Superior temporal gyrus (tissue), 1 donor: Measurements from ENCODE around the gene PER1.
"Not testable (repeated sequence)": the region's sequence is repeated elsewhere in the genome, so short reads cannot be mapped to it uniquely, and the experiment has no call there.

Source experiments
- DNase-seq: peaks from one replicate; pipeline ENCODE4 v3.0.0-alpha.2; 2016; ENCODE audit errors: extremely low spot score

The PER1 gene

DNA sequence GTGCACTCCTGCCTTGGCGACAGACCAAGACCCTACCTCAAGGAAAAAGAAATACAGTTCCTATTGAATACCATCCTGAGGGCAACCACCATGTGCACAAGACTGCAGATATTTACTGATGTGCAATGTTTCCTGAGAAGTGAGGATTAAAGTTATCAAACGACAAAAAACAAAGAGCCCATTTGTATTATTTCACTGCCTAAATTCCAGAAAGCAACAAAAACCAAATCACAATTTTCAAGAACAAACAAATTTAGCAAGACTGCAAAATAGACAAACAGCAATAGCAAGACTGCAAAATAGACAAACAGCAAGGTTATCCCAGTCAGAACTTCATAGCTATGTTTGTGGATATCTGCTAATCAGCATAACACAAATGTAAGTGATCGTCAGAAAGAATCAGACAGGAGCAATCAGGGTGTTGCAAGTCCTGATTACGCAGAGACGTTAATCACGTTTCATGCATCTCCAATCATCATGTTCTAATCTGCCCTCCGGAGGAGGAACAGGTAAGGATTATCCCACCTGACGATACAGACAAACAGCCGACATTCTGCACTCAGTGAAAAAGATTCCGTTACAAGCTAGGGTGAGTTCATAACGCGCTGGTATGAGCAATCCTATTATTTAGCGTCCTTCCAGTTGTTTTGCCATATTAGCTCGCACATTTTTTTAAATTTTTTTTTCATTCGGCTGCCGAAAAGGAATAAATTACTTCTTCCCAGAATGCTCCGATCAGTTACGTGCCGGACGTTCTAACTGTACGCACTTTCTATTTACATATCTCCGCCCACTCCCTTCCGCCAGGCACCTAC, 21.1 kb upstream of the PER1 start:
- DNase-seq, result peak; percentile 98

DNA sequence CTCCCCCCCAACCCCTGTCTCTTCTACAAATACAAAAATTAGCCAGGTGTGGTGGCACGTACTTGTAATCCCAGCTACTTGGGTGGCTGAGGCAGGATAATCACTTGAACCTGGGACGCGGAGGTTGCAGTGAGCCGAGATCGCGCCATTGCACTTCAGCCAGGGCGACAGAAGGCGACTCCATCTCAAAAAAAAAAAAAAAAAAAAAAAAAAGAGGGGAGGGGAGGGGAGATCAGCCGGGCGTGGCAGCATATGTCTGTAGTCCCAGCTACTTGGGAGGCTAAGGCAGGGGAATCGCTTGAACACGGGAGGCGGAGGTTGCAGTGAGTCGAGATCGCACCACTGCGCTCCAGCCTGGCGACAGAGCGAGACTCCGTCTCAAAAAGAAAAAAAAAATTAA, 18.0 kb upstream of the PER1 start:
- not testable (repeated sequence) for DNase-seq

DNA sequence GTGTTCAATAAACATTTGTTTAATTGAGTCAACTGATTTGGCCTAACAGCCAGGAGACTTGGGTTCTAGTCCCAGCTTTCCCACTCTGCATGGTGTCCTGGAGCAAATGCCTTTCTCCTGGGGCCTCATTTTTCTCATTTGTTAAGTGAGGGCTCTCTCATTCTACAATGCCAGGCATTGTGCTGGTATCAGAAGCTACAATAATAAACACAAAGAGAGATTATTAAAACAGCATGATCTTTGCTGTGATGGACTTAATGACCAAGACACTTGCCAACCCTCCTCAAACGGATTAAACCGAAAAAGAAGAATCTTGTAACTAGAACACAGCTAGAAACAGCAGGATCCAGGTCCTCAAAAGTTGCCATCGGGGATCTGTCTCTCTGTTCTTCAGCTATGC, 15.3 kb upstream of the PER1 start:
- DNase-seq, result no peak

DNA sequence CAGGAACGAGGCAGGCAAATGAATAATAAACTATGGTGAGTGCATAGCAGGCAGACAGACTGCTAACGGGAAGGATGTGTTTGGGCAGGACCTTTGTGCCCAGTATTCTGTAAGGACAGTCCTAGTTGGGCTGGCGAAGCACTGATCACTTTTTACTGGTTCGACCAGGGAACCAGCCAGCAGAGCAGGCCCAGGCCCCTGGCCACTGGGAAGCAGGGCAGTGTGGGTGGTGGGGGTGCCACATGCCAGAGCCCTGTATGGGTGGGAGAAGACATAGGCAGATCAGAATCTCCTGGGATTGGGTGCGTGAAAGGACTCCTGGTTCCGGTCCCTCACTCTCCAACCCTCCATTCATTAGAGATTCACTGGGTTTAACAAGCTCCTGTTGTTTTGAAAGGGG, 14.5 kb upstream of the PER1 start:
- DNase-seq, result no peak

DNA sequence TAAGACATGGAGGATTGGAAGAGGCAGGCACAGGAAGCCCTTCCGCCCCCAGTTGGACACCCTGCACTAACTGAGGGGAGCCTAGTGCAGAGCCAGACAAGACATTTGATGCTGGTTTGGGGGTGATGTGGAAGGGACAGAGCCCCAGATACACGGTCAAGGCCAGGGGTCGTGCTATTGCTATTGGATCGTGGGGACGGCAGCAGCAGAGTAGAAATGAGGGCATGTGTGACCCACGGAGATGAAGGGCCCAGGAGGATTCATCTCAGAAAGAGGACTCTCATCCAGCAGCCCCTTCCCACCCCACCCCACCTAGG, 12.6 kb upstream of the PER1 start:
- no peak for DNase-seq

DNA sequence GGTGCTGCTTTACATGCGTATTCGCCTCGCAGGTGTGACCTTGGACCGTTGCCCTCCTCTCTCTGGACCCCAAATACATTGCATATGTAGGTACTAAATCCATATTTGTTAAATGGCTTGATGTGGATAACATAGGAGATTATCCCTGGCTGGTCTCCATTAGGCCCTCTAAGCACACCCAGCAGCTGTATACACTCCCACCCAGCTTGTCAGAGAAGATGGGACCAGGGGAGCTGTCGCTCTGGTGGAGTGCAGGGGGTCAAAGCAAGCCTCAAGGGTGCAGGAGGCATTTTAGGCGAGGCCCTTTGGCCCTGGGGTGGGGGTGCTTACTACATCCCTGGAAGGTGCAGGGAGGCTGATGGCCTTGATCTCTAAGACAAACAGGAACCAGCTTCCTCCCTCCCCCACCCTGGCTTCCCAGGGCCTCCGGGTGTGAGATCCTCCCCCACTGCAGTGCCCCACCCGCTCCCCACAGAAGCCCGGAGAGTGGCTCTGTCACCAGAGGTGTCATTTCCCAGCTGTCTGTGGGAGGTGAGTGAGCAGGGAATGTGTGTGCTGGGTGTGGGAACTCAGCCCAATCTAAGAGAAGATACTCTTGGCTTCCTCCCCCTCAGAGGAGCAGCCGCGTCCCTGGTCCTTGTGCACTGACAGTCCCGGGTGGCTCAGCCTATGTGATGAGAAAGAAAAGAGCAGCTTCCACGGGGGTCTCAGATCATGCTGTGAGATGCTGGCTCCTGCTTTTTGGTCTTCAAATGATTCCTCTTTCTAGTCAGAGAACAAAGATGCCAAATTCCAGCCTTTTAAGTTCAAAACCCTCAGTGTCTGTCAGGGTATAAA, 12.0 kb upstream of the PER1 start:
- peak; percentile 71 for DNase-seq

DNA sequence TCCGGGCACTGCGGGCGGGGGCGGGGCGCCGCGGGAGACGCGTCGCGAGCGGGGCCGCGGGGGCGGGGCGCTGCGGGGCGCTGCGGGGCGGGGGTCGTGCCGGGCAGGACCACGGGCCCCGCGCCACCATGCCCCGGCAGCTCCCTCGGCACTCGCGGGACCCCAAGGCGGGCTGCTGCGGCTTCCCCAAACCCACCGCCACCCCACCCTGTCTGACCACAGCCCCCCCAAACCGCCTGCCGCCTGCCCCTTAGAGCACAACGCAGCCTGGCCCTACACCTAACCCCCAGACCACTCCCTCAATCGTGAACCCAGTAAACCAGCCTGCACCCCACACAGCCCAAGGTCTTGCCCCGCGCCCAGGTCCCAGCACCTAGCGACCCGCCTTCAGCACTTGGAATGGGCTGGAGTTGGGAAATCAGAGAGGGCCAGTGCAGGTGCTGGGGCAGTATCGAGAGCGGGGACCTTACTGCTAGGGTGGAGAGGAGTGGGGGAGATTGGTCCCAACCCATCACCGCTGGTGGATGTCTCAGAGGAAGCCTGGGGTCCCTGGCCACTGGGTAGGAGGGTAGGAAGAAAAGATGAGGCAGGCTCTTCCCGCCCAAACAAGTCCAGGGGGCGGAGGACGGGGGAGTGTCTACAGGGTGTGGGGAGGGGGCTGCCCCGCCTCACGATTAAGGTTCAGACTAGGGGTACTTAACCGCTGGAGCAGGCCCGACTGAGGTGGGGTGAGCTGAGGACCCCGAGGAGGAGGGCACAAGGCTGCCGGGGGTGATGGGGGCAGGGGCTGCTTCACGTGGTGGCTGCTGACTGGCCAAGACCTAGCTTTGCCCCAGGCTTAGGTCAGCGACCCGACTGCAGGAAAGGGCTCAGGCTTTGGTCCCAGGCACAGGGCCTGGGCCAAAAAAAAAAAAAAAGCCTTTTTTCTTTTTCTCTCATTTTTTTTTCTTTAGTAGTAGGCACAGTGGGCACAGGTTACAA, 11.1 kb upstream of the PER1 start:
- DNase-seq, result no peak

DNA sequence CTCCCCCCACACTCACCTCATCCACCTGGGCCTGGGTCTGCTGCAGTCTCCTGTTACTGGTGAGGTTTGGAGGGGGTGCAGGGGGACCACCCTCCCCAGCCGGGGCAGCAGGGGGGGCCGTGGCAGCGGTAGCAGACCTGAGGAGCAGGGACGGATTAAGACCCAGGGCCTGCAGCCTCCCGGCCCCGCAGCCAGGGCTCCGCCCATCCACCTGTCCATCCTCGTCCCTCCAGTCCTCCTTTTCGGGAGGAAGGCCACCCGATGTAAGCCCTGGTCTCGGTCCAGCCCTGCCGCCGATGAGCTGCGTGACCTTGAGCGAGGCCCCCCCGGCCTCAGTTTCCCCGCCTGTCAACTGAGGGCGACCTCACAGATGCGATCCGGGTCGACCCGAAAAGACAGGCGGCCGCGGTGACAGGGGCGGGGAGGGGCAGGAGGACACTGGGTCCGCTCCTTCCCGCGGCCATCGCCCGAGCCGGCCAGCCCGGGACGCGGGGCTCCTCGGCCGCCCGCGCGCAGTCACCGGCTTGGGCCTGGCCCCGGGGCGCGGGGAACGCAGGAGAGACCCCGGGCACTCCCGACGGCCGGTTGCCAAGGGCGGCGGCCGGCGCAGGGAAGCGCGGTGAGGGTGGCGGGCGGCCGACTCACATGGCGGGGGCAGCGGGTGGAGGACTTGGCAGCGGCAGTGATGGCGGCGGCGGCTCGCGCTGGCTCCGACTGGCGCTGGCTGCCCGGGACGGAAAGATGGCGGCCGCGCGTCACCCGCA, 10.2 kb upstream of the PER1 start, which contains the start of gene VAMP2:
TSS of gene VAMP2 (minus strand) at position 716 of the 764 bp plus-strand sequence. CDS start at position 647, 69 bp downstream.
- DNase-seq, result peak; percentile 73

DNA sequence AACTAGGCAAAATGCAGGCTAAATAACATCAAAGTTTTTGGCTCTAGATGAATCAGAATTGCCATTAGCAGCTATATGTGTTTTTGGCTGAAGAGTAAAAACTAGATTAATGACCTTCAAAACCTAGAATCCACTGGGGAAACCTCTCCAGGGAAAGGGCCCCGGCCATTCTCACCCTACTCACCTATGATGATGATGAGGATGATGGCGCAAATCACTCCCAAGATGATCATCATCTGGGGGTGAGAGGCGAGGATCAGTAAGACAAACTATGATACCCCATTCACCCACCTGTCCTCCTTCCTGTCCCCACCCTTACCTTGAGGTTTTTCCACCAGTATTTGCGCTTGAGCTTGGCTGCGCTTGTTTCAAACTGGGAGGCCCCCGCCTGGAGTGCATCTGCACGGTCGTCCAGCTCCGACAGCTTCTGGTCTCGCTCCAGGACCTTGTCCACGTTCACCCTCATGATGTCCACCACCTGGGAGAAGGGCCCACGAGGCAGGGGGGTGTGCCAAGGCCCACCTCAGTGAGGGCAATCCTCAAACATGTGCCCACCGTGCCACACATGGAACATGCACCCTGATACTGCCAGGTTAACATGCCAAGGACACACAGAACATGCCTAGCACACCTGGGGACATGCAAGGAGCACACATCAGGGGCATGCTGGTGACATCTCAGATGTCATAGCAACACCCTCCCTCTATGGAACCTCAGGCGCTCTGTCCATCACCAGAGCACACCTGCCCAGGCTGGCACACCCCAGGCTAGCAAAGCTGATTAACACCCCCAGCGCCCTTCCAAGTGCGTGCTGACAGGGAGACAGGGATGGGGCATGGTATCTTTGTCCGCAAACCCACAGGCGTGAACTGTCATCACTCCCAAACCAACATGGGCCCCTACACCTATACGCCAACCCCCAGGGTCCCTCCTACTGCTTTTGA, 9.4 kb upstream of the PER1 start:
- DNase-seq, result no peak

DNA sequence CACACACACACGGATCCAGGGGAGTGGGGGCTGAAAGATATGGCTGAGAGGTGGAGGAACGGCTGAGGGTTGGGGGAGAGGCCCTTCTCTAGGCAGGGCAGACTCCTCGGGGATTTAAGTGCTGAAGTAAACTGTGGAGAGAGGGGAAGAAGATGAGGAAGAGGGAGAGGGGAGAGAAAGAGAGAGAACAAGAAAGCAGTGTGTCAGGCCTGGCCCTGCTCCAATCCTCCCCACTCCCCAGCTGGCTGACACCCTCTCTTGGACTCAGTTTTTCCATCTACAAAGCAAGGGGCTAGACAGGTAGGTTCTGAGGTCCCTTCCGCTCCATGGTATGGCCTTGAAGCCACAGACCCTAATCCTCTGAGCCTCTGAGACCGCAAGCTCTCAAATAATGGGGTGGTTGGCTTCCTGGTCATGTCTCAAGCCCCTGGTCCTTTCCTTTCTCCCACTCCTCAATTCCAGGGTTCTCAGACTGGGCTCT, 8.6 kb upstream of the PER1 start:
- DNase-seq, result no peak

DNA sequence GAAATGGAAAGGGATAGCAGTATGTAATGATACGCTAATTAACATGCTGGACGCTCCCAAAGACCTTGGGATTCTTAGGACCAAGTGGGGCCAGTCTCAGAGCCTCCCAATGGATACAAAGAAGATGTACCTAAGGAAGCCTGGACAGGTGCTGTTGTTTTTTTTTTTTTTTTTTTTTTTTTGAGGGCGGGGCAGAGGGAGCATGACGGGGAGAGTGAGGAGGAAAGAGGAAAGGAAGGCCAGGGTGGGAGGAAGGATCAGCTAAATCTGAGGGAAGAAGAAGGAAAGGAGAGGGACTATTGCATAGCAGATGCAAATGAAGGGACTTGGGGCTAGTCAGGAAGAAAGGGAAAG, 8.0 kb upstream of the PER1 start:
- DNase-seq, result no peak

DNA sequence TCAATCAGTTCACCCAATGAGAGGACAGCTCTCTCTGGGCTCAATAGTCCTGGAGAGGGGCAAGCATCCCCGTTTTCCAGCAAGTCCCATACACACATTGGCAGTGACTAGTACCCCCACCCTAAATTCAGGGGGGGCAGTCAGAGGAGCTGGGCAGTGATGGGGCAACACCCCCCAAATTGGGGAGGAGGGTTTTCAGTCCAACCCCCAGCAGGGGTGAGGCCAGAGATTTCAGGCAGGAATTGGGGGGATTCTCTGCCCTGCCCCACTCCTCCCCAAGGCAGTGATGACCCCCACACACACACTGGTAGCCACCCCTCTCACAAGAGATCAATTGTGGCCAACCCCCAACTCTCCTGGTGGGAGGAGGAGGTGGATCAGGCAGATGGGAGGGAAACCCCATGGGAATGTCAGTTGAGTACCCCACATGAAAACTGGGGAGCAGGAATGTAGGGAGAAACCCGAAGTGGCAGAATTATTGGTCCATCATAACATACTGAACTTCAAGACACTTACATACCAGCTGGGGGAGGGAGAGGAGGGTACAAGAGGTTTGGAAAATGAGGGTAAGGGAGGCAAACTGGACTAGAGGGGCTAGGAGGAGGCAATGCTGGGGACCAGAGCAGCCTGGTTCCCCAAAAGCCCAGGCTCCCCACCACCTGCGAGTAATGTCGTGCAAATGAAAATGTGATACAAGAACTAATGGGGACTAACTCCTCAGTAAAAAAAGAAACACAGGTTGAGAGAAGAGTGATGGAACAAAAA, 7.4 kb upstream of the PER1 start:
- no peak for DNase-seq

DNA sequence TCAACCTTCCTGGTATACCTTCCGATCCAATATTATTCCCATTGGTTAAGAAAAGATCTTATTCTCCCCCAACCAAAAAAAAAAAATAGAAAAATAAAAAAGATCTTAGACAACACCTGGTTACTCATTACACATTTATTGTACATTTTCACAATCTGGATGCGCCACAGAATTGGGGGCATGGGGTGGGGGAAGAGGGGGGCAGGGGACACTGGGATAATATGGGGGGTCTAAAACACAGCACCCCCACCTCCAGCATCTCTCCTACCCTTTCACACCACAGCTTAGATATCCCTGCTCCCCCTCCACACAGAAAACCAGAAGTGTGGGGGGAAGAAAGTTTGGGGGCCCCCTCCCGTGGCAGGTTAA, 6.8 kb upstream of the PER1 start:
- no peak for DNase-seq

DNA sequence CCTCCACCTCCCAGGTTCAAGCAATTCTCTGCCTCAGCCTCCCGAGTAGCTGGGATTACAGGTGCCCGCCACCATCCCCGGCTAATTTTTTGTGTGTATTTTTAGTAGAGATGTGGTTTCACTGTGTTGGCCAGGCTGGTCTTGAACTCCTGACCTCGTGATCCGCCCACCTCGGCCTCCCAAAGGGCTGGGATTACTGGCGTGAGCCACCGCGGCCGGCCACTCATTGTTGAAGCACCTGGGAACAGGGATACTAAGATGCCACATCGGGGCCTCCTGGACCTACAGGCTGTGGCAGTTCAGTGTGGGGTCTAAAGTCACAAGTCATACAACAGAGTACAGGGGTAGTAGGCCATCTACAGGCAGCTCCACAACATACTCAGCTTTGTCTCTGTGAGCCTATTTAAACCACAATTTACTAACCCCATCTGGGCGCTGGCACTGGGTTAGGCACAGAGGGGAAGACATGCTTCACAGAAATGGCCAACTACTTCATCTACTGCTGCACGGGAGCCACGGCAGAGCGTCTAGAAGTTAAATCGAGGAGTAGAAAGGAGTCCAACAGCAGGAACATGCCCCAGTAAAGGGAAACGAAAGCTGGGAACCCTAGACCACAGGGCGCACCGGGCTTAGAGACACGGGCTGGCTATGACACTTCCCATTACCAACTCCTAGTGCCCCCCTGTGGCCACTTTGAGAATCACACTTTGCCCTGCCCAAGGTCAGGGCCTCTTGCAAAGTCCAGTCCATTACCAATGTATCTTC, 6.2 kb upstream of the PER1 start:
- DNase-seq, result peak; percentile 98

DNA sequence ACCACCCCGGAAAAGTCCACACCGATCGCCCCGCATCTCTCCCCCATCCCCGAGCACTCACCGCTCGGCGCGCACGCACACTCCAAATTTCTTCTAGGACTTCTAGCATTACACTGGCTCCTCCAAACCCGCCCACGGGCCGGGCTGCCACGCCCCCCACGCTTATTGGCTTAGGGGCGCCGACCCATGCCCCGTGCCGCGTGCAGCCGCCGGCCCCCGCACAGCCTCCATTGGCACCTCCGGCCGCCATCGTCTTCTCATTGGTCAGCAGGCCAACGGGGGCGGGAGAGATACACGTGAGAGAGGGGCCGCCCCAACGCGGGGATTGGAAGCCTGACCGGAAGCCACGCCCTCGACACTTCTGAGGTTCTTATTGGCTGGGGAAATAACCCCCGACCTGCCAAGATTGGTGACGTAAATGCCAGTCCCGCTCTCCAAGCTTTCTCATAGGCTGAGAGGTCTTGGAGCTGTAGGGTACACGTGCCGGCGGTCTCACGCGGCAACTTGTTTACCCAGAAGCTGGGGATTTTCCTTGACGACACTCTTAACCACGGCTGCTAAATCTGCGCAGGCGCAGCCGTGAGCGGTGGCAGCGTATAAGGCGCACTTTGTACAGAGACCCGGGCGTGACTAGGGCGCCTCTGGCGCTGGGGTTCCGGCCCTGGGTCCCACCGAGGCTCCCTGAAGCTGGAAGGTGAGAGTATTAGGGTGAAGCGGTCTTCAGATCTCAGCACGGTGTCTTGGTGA, 4.2 kb upstream of the PER1 start:
- DNase-seq, result peak; percentile 100

DNA sequence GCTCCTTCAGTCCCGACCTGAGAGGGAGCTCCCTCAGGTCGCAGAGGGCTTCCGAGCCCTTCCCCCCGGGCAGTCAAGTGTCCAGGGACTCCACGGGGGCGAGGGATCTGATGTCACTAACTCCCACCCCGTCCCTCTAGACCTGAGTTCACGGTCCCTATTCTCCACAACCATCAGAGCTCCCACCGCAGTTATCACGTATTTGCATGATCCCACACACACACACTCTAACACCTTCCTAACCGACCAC, 3.7 kb upstream of the PER1 start:
- DNase-seq, result no peak

DNA sequence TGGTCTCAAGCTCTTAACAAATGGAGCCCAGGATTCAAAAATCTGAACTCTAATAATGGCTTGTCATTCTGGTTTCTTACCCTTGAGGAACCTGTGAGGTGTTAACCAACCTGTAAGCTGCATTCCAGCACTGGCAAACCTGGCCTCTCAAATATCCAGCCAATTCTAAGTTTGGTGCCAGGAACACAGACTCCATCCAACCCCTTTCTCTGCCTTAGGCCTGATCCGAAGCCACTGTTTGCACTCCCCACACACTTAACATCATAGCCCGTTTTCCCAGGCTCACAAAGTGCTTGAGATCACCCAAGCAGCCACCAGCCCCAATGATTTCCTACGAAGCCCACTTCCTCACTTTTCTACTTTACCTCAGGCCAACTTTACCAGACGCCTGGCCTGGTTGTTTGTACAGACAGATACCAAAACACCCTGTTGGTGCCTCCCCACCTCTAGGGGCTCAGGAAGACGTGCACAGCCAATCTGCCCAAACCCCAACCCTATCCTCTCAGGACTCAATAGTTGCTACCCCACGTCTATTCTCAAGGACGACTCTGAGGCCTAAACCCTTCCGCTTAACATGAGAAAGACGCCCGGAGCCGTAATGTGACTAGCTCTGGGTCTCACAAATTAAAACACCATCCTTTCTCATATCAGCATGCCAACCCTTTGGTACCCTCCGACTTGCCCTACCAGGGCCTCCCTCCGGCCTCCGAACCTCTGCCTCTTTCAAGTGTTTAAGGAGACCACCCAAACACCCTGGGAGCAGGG, 3.2 kb upstream of the PER1 start:
- DNase-seq, result peak; percentile 56
